Myocyte (in vitro differentiated cells): ENCODE measurements around the gene PCBP1. TPM values are rescaled to one million over a fixed set of nuclear protein-coding genes. Genes with fewer than 3 reads are reported as not detected.
"Not testable (repeated sequence)": the region's sequence is repeated elsewhere in the genome, so short reads cannot be mapped to it uniquely, and the experiment has no call there.

ENCODE experiments used
- DNase-seq: peaks from one replicate; pipeline ENCODE4 v3.0.0-alpha.2; 2012; ENCODE audit warnings: low read depth
- polyA plus RNA-seq: library from polyadenylated mRNA; unstranded; fragments of >200 nt; gene quantifications from one replicate; pipeline ENCODE4 v1.2.1, GENCODE V29; 2012; ENCODE audit warnings: missing spikeins
- total RNA-seq: library from RNA; depleted of rRNA; stranded (reverse); fragments of >200 nt; gene quantifications from 2 replicates; pipeline ENCODE4 v1.2.3, GENCODE V29; 2014

Gene PCBP1
- total RNA-seq = 58.6 and 60.0 TPM in 2 replicates
- polyA plus RNA-seq = 277 TPM

- peak; percentile 94 for DNase-seq
These were observed at the start of gene PCBP1 for GRCh38 chr2:70086838-70087701. Gene PCBP1 (plus strand): TSS chr2:70087477. CDS start chr2:70087744, 267 bp downstream.

DNA sequence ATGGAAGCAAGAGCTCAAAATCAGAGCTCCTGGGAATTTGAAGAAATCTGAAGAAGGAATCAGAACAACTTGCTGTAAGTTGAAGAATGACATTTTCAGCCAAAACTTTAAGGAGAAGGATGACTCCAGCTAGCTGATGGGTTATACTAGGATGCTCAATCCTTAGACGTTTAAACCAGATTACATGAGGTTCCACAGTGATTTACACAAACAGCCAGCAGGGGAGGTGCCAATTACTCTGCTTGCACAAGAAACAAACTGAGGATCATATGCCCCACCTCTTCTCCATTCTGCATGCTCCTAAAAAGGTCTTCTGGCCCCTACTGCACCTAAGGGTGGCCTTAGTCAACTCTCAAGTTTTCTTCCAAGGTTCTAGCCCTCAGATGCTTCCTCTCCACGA is 47.9 kb upstream of the PCBP1 start:
- DNase-seq = no peak

GRCh38 chr2:70041663-70042062 is 45.6 kb upstream of the PCBP1 start:
- DNase-seq = no peak

DNA sequence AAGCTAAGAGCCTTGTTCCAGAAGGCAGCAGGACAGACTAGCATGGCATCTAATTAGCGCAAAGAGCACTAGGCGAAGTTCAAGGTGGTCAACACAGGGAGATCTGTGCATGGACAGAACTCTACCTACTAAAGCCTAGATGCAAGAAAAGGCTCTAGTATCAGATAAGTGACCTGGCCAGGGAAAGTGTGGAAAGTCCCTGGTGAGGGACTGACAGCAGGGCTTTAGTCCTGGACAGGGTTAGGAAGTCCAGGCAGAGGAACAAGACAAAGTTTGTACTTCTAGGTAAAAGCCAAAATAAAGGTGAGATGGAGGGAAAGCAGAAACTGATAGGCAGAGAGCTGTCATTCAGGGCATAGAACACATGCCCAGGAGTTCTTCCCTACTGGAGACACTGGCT is 45.0 kb upstream of the PCBP1 start:
- DNase-seq = no peak

DNA sequence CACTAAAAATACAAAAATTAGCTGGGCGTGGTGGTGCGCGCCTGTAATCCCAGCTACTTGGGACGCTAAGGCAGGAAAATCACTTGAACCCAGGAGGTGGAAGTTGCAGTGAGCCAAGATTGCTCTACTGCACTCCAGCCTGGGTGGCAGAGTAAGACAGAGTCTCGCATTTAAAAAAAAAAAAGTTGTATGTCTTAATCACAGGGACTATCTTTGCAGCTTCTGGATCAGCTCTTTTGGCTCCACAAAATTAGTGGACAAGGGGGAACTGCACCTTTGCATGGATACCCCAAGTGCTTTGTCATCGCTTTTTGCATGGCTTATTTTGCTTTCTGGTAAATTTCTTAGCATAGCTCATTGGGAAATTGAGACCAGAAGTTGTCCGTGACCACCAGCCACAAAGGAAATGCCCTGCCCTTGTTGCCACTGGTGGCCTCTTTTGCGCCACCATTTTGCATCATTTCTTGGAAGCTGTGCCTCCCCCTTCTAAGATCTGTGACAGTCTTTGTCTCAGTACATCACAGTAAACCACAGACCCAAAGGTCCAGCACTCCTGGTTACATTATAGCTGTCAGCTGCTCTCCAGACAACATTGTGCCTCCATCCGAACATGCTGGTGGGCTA is 43.9 kb upstream of the PCBP1 start:
- DNase-seq = no peak

DNA sequence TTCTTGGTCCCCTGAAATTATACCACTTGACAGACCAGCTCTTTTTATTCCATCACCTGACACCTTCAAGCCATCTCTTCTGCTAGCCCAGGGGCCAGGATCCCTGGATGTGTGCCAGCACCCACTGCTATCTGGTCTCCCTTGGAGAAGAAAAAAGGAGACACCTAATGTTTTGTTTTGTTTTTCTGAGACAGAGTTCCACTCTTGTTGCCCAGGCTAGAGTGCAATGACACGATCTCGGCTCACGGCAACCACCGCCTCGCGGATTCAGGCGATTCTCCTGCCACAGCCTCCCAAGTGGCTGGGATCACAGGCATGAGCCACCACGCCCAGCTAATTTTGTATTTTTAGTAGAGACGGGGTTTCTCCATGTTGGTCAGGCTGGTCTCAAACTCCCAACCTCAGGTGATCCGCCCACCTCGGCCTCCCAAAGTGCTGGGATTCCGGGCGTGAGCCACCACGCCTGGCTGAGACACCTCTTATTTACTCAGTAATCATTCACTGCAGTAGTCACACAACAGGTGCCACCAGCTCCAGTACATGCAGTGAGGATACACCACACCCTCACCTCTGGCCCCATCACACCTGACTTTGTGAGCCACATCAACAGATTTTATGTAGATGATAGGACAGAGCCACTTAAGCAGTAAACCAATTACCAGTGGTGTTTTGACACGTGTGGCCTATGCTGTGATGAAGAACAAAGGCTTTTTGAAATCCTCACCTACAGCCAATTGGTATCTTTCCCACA is 42.8 kb upstream of the PCBP1 start:
- no peak for DNase-seq

DNA sequence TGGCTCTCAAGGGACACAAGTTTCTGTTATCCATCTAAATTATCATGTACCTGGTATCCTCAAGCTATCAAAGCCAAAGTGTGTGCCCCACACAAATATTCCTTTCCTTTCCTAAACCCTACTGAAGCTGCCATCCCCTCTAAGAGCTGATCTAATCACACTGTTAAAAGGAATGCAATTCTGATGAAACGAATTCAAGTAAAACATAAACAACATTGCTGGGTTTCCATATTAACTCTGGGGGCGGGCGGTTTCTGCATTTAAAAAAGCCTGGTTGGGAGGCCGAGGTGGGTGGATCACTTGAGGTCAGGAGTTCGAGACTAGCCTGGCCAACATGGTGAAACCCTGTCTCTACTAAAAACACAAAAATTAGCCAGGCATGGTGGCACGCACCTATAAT is 41.9 kb upstream of the PCBP1 start:
- no peak for DNase-seq

- no peak for DNase-seq
These were observed 41.3 kb upstream of the PCBP1 start for GRCh38 chr2:70045932-70046331.

DNA sequence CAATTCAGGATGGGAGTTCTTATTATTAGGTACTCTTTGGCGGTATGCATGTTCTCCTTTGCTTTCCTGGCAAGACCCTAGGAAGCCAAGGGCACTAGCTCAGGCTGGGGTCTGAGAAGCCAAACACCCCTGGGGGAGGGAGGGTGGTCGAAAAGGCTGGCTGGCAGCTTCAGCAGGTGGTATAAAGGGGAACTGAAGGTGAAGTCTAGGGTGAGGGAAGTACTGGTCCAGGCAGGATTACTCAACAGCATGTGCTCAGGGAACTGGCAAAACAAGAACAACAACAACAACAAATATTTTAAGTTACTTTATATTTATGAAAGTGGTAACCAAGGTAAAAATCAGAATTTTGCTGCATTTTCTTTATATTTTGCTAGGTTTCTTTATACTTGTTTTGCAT is 40.7 kb upstream of the PCBP1 start:
- DNase-seq = no peak

GRCh38 chr2:70047451-70047850 is 39.8 kb upstream of the PCBP1 start:
- DNase-seq = no peak

DNA sequence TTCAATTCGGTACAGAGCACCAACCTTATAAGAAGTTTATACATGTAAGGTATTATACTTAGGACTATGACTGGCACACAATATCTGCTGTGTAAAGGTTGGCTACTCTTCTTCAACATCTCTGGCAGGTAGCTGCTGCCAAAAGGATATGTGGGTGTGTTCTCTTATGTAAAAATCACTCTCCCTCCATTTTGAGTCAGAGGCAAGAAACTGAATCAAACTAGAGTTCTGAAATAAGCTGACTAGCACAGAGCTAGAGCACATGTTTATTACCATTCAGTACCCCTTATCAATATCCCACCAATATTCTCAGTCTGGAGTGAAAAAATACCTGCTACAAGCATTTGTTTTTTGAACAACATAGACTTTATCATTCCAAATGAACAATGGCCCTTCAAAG is 38.0 kb upstream of the PCBP1 start:
- no peak for DNase-seq

GRCh38 chr2:70050631-70051425 is 36.4 kb upstream of the PCBP1 start:
- no peak for DNase-seq

DNA sequence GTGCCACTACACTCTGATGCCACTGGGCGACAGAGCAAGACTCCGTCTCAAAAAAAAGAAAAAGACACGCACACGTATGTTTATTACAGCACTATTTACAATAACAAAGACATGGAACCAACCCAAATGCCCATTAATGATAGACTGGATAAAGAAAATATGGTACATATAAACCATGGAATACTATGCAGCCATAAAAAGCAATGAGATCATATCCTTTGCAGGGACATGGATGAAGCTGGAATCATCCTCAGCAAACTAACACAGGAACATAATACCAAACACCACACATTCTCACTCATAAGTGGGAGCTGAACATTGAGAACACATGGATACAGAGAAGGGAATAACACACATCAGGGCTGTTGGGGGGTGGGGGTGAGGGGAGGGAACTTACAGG is 32.0 kb upstream of the PCBP1 start:
- DNase-seq = not testable (repeated sequence)

DNA sequence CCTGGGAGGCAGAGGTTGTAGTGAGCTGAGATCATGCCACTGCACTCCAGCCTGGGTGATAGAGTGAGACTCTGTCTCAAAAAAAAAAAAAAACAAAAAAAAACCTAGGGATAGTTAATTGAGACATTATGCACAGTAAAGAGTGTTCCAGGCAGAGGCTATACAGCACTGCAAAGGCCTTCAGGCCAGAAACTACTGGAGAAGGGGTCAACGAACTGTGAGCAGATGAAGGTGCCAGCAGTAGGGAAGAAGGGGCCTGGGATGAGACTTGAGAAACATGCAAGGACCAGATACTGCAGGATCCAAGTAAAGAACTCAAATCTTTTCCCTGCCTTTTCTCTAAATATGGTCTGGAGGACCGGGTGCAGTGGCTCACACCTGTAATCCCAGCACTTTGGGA is 26.0 kb upstream of the PCBP1 start:
- no peak for DNase-seq

GRCh38 chr2:70062270-70062669 is 25.0 kb upstream of the PCBP1 start:
- no peak for DNase-seq

DNA sequence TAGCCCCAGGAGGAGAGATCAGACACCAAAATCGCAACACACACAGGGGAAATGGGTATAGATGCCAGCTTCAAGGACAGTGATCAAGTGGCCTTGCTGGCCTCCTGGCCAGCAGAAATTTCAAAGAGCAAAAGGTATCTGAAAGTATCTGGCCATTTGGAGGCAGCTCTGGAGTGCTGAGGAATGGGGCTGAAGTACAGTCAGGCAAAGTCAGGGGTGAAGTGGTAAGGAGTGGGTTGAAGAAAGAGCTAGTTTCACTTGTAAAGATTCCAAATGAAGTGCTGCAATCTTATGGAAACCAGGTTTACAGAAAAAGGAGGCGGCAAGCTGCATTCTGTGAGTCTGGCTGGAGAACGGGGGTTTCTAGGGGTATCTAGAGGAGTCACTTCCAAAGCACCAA is 19.2 kb upstream of the PCBP1 start:
- DNase-seq = no peak

- no peak for DNase-seq
These were observed 18.2 kb upstream of the PCBP1 start for GRCh38 chr2:70069049-70069448.

DNA sequence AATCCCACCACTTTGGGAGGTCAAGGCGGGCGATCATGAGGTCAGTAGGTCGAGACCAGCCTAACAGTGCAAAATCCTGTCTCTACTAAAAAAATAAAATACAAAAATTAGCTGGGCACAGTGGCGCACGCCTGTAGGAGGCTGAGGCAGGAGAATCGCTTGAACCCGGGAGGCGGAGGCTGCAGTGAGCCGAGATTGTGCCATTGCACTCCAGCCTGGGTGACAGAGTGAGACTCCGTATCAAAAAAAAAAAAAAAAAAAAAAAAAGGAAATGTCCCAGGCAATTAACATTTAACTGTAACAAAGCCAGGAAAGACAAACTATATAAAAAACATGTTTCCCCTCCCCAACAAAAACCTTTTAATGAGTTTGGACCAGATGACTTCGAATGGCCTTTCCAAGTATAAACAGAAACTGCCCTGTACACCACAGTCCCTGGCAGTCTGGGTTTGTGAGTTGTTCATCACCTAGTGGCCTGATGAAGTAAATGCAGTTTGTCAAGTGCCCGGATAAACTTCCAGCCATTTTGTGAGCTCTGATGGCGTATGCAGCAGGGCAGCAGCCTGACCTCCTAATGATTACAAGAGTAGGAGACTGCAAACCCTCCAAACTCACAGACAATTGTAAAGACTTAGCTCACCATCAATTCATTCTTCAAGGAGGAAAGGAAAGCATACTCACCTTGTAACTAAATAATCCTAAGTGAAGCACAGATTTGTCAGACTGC is 16.6 kb upstream of the PCBP1 start:
- DNase-seq = peak; percentile 87

GRCh38 chr2:70073493-70073892 is 13.8 kb upstream of the PCBP1 start:
- DNase-seq = no peak

GRCh38 chr2:70078384-70078783 is 8.9 kb upstream of the PCBP1 start:
- no peak for DNase-seq
